OCI-LY7 (cell line): ENCODE measurements around the gene DHRSX.

ENCODE experiments used
- CTCF ChIP-seq: fragments of 200-600 bp; sonication (generic); conservative IDR thresholded peaks from 2 replicates; pipeline ENCODE4 v1.5.1; 2014; ENCODE audit warnings: mild to moderate bottlenecking, antibody characterized with exemption, low read length, moderate library complexity, mixed read lengths
- EZH2phosphoT487 ChIP-seq: fragments of 200-600 bp; sonication (generic); IDR thresholded peaks from 2 replicates; pipeline ENCODE4 v1.6.1; 2018; ENCODE audit warnings: low read depth, borderline replicate concordance, mild to moderate bottlenecking, mixed run types, antibody characterized with exemption, low read length, moderate library complexity, mixed read lengths

GRCh38 chrX:2342874-2343273, 157.9 kb downstream of the DHRSX start:
- no peak for TF ChIP-seq CTCF
- no peak for TF ChIP-seq EZH2phosphoT487
